Spleen (tissue), 11 donors: ENCODE results near the gene CHRNA9. TPM values are rescaled to one million over a fixed set of nuclear protein-coding genes. Genes with fewer than 3 reads are reported as not detected.

ENCODE experiments used
- DNase-seq: peaks from one replicate; pipeline ENCODE4 v3.0.0-alpha.2; 2020
- H3K27ac ChIP-seq, 8 donors: fragments of 200-600 bp; sonication (generic) in 7 of 8; 1 replicate in 4 of 8; 2 replicates in 4 of 8; pipeline versions ENCODE4 v1.5.0 to v1.8.0; 2016 to 2021; ENCODE audit warnings: inconsistent platforms in 4 of 8, mild to moderate bottlenecking in 4 of 8, moderate library complexity in 1 of 8
- H3K27me3 ChIP-seq, 7 donors: fragments of 200-600 bp; sonication (generic) in 6 of 7; replicated peaks in 1 of 7; 1 replicate in 4 of 7; 2 replicates in 3 of 7; pipeline versions ENCODE4 v1.5.0 to v1.8.0; 2016 to 2021; ENCODE audit warnings: inconsistent platforms in 3 of 7, mild to moderate bottlenecking in 1 of 7
- H3K36me3 ChIP-seq, 6 donors: fragments of 200-600 bp; sonication (generic) in 5 of 6; 1 replicate in 4 of 6; 2 replicates in 2 of 6; pipeline versions ENCODE4 v1.5.0 to v1.8.0; 2016 to 2021; ENCODE audit warnings: inconsistent platforms in 2 of 6
- H3K4me1 ChIP-seq, 6 donors: fragments of 200-600 bp; sonication (generic) in 5 of 6; 1 replicate in 3 of 6; 2 replicates in 3 of 6; pipeline versions ENCODE4 v1.5.0 to v1.8.0; 2016 to 2021; ENCODE audit warnings: inconsistent platforms in 3 of 6
- H3K4me3 ChIP-seq, 8 donors: fragments of 200-600 bp; sonication (generic) in 7 of 8; 1 replicate in 4 of 8; 2 replicates in 4 of 8; pipeline versions ENCODE4 v1.5.0 to v1.8.0; 2016 to 2021; ENCODE audit warnings: inconsistent platforms in 4 of 8, mild to moderate bottlenecking in 4 of 8, moderate library complexity in 2 of 8
- H3K9me3 ChIP-seq, 8 donors: fragments of 200-600 bp; sonication (generic) in 7 of 8; 1 replicate in 4 of 8; 2 replicates in 4 of 8; pipeline versions ENCODE4 v1.5.0 to v1.8.0; 2016 to 2021; ENCODE audit warnings: inconsistent platforms in 4 of 8
- POLR2A ChIP-seq, 3 donors: fragments of 450-650 bp; IDR thresholded peaks; one replicate each; pipeline ENCODE4 v1.5.1; 2017; ENCODE audit warnings: antibody characterized with exemption in 3 of 3, mild to moderate bottlenecking in 1 of 3
- POLR2AphosphoS5 ChIP-seq, 3 donors: sonication (generic); formaldehyde crosslinking; IDR thresholded peaks; one replicate each; pipeline ENCODE4 v1.5.1; 2017; ENCODE audit warnings: antibody characterized with exemption in 3 of 3
- WGBS, 5 donors: extraction: QIAGEN DNeasy Blood & Tissue Kit in 3 of 5; methylation state at CpG; one replicate each; pipeline versions ENCODE4 v1.1.5 to v1.1.7; 2013 to 2018; 5-methylcytosine and 5-hydroxymethylcytosine counted together
- intact Hi-C: fragments of 100-400 bp; cut with DNase I; formaldehyde crosslinking; loops from one replicate; pipeline ENCODE4 v1.15.0; 2023; ENCODE audit warnings: low total_unique reads
- polyA plus RNA-seq, 3 donors: library from polyadenylated mRNA; stranded (reverse); fragments of 200-250 nt; gene quantifications; one replicate each; pipeline ENCODE4 v1.2.1, GENCODE V29; 2013
- total RNA-seq, 7 donors: library from RNA; depleted of rRNA in 3 of 7; stranded (reverse); fragments of >200 nt in 3 of 7; fragmentation: NEBNext Ultra II Directional in 4 of 7; extraction: Animal tissue kit (Norgen Biotek cat#: 25700) in 4 of 7; gene quantifications; one replicate each; pipeline versions ENCODE4 v1.1.0 to v1.2.1, GENCODE V29; 2016 to 2021
- TF ChIP-seq, protein P1 (sequence below), 11 experiments: fragments of 200-600 bp in 7 of 11; fragments of 450-650 bp in 4 of 11; sonication (generic) in 4 of 11; IDR thresholded peaks in 8 of 11; conservative IDR thresholded peaks in 3 of 11; 1 replicate in 7 of 11; 2 replicates in 4 of 11; pipeline versions ENCODE4 v1.4.0 to v1.8.0; 2016 to 2021; ENCODE audit warnings: antibody characterized with exemption in 11 of 11, inconsistent platforms in 4 of 11, mild to moderate bottlenecking in 1 of 11
- donor health status: healthy with polysubstance abuse.
- donor health status: DM: no; HTN: no; CAD: no; lungs with moderate emphysema.
- donor health status: DM: no; HTN: no; CAD: no.
- donor health status: Bipolar disorder and iron deficiency.
- donor health status: healthy.
- donor health status: DM: no; HTN: no; CAD: no.
- donor health status: DM: yes; HTN: yes; CAD: no.

The CHRNA9 gene
- total and polyA plus RNA-seq, 10 donors: 0.03 to 0.11 TPM; not detected in 8

DNA sequence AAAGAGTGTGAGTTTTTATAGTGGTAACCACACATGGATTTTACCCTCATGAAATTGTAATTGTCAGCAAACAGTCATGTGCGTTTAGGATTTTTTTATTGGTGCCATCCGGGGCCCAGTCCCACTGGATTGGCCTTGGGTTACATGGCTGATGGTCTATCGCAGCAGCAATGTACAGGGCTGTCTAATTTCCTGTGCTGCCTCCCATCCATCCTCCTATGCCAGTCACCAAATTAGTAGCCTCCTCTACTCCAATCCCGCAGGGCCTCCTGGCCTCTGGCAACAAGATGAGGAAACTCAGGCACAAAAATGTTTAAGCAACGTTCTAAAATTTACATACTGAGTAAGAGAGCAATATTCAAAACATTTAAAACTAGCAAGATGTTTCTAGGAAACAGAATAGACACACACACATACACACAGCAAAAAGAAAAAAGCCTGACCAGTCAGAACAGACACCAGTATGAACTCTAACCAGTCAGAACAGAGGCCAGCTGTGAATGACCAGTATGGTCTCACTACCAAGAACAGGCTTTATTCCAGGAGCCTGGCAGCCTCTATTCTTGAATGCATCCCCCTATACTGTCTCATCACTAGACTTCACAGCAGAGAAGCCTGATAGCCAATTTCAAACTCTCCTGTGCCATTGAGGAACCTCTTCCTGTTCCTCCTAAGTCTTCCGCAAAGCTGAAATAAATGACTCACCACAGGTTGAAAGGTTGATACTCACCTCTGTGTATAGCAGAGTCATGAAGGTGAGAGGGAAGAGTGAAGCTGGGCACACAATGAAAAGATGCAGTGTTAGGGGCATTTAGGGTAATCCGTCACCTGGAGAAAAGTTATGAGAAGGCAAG is 42.6 kb downstream of the CHRNA9 start:
- no peaks in the 10 kb centered on the region for H3K9me3 ChIP-seq
- no peak overlapping the region for H3K4me3 ChIP-seq
- 68 to 81% (median 78%) methylated on average over 7 of the region's 7 CpGs for WGBS, 5 donors
- no peak for TF ChIP-seq POLR2AphosphoS5 (IDR thresholded peaks at IDR 0.05)
- TF ChIP-seq POLR2A (IDR thresholded peaks at IDR 0.05): no peak
- TF ChIP-seq, protein P1, sequence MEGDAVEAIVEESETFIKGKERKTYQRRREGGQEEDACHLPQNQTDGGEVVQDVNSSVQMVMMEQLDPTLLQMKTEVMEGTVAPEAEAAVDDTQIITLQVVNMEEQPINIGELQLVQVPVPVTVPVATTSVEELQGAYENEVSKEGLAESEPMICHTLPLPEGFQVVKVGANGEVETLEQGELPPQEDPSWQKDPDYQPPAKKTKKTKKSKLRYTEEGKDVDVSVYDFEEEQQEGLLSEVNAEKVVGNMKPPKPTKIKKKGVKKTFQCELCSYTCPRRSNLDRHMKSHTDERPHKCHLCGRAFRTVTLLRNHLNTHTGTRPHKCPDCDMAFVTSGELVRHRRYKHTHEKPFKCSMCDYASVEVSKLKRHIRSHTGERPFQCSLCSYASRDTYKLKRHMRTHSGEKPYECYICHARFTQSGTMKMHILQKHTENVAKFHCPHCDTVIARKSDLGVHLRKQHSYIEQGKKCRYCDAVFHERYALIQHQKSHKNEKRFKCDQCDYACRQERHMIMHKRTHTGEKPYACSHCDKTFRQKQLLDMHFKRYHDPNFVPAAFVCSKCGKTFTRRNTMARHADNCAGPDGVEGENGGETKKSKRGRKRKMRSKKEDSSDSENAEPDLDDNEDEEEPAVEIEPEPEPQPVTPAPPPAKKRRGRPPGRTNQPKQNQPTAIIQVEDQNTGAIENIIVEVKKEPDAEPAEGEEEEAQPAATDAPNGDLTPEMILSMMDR (IDR thresholded peaks at IDR 0.05 in 8 of 11, conservative IDR thresholded peaks at IDR 0.05 in 3 of 11): no peak
- H3K4me1 ChIP-seq: no peaks in the 10 kb centered on the region
- intact Hi-C loops: no loop called here
- H3K36me3 ChIP-seq: no peaks in the 10 kb centered on the region
- no peak overlapping the region for H3K27ac ChIP-seq
- DNase-seq: no peak
- H3K27me3 ChIP-seq: no peaks in the 10 kb centered on the region

DNA sequence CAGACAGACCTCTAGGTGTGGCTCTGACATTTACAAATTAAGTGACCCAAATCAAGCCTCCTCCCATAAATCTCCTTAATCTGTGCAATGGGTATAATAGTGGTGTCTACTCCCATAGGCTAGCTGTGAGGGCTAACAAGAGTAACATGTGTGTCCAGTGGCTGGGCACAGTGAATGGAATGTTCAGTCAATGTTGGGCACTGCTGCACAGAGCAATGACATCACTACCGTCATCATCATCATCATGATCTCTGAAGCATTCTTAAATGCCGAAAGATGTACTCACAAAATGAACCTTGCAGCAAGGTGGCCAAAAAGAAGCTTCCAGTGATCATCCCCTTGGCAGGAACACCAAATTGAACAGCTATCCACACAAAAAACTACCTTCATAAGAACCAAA is 43.5 kb downstream of the CHRNA9 start:
- WGBS, 5 donors: 41 to 77% (median 50%) methylated on average over 2 of the region's 2 CpGs
- intact Hi-C loops: no loop called here
- TF ChIP-seq, protein P1 (IDR thresholded peaks at IDR 0.05 in 8 of 11, conservative IDR thresholded peaks at IDR 0.05 in 3 of 11): no peak
- TF ChIP-seq POLR2A (IDR thresholded peaks at IDR 0.05): no peak
- no peak for TF ChIP-seq POLR2AphosphoS5 (IDR thresholded peaks at IDR 0.05)
- Histone ChIP-seq H3K27me3 (no peaks in the 10 kb centered on the region), H3K36me3 (no peaks in the 10 kb centered on the region), H3K9me3 (no peaks in the 10 kb centered on the region), H3K4me1 (no peaks in the 10 kb centered on the region), H3K27ac (no peak overlapping the region), H3K4me3 (no peak overlapping the region)
- DNase-seq: no peak

DNA sequence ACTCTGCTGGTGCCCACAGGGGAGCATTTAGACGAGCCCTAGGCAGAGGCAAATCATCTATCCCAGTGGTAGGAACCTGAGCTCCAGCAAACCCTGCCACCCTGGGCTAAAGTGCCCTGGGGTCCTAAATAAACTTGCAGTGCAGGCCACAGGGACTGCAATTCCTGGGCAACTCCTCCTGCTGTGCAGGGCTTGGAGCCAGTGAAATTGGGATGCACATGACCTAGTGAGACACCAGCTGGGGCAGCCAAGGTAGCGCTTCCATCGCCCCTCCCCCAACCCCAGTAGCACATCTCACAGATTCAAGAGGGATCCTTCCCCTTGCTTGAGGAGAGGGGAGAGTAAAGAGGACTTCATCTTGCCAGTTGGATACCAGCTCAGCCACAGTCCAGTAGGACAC is 44.1 kb downstream of the CHRNA9 start:
- Histone ChIP-seq H3K4me1 (no peaks in the 10 kb centered on the region), H3K36me3 (no peaks in the 10 kb centered on the region), H3K27me3 (no peaks in the 10 kb centered on the region), H3K9me3 (no peaks in the 10 kb centered on the region), H3K27ac (no peak overlapping the region), H3K4me3 (no peak overlapping the region)
- TF ChIP-seq POLR2AphosphoS5 (IDR thresholded peaks at IDR 0.05): no peak
- no peak for TF ChIP-seq POLR2A (IDR thresholded peaks at IDR 0.05)
- TF ChIP-seq, protein P1 (IDR thresholded peaks at IDR 0.05 in 8 of 11, conservative IDR thresholded peaks at IDR 0.05 in 3 of 11): no peak
- intact Hi-C loops: no loop called here
- WGBS, 5 donors: 67 to 79% (median 71%) methylated on average over 3 of the region's 3 CpGs
- DNase-seq: no peak

DNA sequence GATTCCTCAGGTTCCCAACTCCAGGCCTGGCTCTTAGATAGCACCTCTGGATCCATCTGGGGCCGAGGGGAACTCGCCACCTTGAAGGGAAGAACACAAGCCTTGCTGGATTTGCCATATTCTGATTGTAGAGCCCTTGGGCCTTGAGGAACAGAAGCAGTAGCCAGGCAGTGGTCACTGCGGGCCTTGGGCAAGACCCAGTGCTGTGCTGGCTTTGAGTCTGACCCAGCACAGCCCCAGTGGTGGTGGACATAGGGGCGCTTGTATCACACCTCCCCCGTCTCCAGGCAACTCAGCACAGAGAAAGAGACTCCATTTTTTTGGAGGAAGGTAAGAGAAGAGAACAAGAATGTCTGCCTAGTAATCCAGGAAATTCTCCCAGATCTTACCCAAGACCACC is 45.5 kb downstream of the CHRNA9 start:
- H3K36me3 ChIP-seq: no peaks in the 10 kb centered on the region
- DNase-seq: no peak
- no peak overlapping the region for H3K4me3 ChIP-seq
- H3K27ac ChIP-seq: no peak overlapping the region
- intact Hi-C loops: no loop called here
- no peaks in the 10 kb centered on the region for H3K27me3 ChIP-seq
- no peaks in the 10 kb centered on the region for H3K9me3 ChIP-seq
- no peak for TF ChIP-seq POLR2AphosphoS5 (IDR thresholded peaks at IDR 0.05)
- no peak for TF ChIP-seq POLR2A (IDR thresholded peaks at IDR 0.05)
- TF ChIP-seq, protein P1 (IDR thresholded peaks at IDR 0.05 in 8 of 11, conservative IDR thresholded peaks at IDR 0.05 in 3 of 11): no peak
- WGBS, 5 donors: 69 to 87% (median 74%) methylated on average over 5 of the region's 5 CpGs
- no peaks in the 10 kb centered on the region for H3K4me1 ChIP-seq
